ENCODE measurements around the gene WSB1.

Gene WSB1

GRCh38 chr17:27343294-27343693 lies 49.4 kb downstream of the WSB1 start:
- no peak for TF ChIP-seq CTCF (IDR thresholded peaks at IDR 0.05; ENCODE audit: low read depth, low read length, missing control alignments)
- in situ Hi-C loops (cut with HindIII; ENCODE audit: low pct_ligation_motif_present, low sequenced_read_pairs) = loop anchor here (25.0 kb wide), 1 partner anchor 106 kb away; no protein-coding TSS in a partner anchor
- no peak overlapping the region for H3K27ac ChIP-seq
- DNase-seq = no peak
- H3K4me3 ChIP-seq (ENCODE audit: low read depth, low read length) = no peak overlapping the region
- no peaks in the 10 kb centered on the region for H3K36me3 ChIP-seq (replicated peaks)
- H3K27me3 ChIP-seq (replicated peaks) = no peaks in the 10 kb centered on the region

- H3K27ac ChIP-seq = no peak overlapping the region
- in situ Hi-C loops (cut with HindIII; ENCODE audit: low pct_ligation_motif_present, low sequenced_read_pairs) = loop anchor here (25.0 kb wide), 1 partner anchor 107 kb away; no protein-coding TSS in a partner anchor
These were observed 50.2 kb downstream of the WSB1 start for GRCh38 chr17:27343977-27344607.

DNA sequence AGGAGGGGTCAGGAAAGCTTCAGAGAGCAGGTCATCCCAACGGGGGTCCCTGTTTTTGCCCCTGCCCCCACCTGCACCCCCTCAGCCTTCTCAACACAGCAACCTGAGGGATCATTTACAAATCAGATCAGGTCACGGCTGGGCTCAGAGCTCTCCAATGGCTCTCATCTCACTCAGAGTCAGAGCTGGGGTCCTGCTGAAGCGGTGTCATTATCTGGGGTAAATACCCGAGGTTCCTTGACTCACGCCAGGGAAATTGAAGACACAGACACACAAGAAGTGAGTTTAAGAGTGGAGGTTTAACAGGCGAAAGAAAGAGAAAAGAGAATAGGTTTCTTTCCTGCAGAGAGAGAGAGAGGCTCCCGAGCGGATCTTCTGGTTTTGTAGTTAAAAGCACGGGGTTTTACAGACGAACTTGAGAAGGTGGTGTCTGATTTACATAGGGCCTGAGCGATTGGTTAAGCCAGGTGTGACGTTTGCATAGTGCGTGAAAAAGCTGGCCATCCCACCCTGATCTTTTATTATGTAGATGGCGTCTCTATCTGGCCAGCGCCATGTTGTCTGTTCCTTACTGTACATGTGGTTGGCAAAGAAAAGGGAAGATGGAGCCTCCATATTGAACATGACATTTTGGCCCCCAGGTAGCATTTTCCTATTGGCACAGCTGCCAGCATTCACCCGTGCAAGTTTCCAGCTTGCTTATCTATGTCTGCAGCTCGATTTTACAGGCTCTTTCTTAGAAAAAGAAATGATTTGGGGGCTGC lies 51.4 kb downstream of the WSB1 start:
- Histone ChIP-seq H3K27ac (no peak overlapping the region), H3K4me3 (ENCODE audit: low read depth, low read length) (peak overlapping the region; percentile 29), H3K36me3 (replicated peaks) (no peaks in the 10 kb centered on the region), H3K27me3 (replicated peaks) (no peaks in the 10 kb centered on the region)
- TF ChIP-seq CTCF (IDR thresholded peaks at IDR 0.05; ENCODE audit: low read depth, low read length, missing control alignments) = no peak
- no peak for DNase-seq
- in situ Hi-C loops (cut with HindIII; ENCODE audit: low pct_ligation_motif_present, low sequenced_read_pairs) = loop anchor here (25.0 kb wide), 1 partner anchor 108 kb away; no protein-coding TSS in a partner anchor

More at GRCh38 chr17:27343977-27344607, 50.2 kb downstream of the WSB1 start:
- H3K27me3 ChIP-seq (replicated peaks) = no peaks in the 10 kb centered on the region
- no peaks in the 10 kb centered on the region for H3K36me3 ChIP-seq (replicated peaks)
- TF ChIP-seq CTCF (IDR thresholded peaks at IDR 0.05; ENCODE audit: low read depth, low read length, missing control alignments) = no peak
- DNase-seq = no peak
- H3K4me3 ChIP-seq (ENCODE audit: low read depth, low read length) = no peak overlapping the region

GRCh38 chr17:27346228-27346899 lies 52.5 kb downstream of the WSB1 start:
- DNase-seq = no peak
- Histone ChIP-seq H3K27me3 (replicated peaks) (no peaks in the 10 kb centered on the region), H3K4me3 (ENCODE audit: low read depth, low read length) (no peak overlapping the region), H3K36me3 (replicated peaks) (no peaks in the 10 kb centered on the region), H3K27ac (no peak overlapping the region)
- no peak for TF ChIP-seq CTCF (IDR thresholded peaks at IDR 0.05; ENCODE audit: low read depth, low read length, missing control alignments)
- in situ Hi-C loops (cut with HindIII; ENCODE audit: low pct_ligation_motif_present, low sequenced_read_pairs) = loop anchor here (25.0 kb wide), 1 partner anchor 109 kb away; no protein-coding TSS in a partner anchor

- no peak for TF ChIP-seq CTCF (IDR thresholded peaks at IDR 0.05; ENCODE audit: low read depth, low read length, missing control alignments)
- no peaks in the 10 kb centered on the region for H3K27me3 ChIP-seq (replicated peaks)
- no peak overlapping the region for H3K4me3 ChIP-seq (ENCODE audit: low read depth, low read length)
- DNase-seq = no peak
- no peaks in the 10 kb centered on the region for H3K36me3 ChIP-seq (replicated peaks)
- in situ Hi-C loops (cut with HindIII; ENCODE audit: low pct_ligation_motif_present, low sequenced_read_pairs) = loop anchor here (25.0 kb wide), 1 partner anchor 111 kb away; no protein-coding TSS in a partner anchor
- H3K27ac ChIP-seq = no peak overlapping the region
These were observed 54.3 kb downstream of the WSB1 start for GRCh38 chr17:27348196-27348595.
